ENCODE data around the gene RUNX1.

DNA sequence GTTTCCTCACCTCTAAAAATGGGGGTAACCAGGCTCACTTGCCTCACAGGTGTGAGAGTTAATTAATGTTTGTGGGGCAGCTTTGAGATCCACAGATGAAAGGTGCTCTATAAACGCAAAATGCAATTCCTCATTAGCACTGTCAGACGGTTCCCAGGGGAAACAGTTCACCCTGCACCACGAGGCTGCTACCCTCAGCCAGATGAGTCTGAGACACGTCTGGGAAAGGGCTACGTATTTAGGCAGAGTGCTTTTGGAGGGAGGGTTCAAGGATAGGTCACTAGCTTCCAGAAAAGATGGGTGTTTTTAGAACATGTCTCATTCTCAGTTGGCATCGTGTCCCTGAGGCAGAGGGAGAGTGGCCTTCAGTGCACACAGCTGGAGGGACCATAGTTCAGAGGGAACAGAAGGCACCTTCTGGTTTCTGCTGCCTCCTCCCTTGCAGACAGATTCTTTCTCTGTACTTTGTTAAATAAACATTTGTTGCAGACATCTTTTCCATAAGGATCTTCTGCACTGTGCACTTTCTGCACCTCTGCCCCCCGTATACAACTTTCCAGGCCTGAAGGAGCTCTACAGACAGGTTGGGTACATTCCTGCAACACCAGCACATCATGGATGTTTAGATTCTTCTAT is 240.4 kb downstream of the RUNX1 start:
- TF ChIP-seq, protein P1, sequence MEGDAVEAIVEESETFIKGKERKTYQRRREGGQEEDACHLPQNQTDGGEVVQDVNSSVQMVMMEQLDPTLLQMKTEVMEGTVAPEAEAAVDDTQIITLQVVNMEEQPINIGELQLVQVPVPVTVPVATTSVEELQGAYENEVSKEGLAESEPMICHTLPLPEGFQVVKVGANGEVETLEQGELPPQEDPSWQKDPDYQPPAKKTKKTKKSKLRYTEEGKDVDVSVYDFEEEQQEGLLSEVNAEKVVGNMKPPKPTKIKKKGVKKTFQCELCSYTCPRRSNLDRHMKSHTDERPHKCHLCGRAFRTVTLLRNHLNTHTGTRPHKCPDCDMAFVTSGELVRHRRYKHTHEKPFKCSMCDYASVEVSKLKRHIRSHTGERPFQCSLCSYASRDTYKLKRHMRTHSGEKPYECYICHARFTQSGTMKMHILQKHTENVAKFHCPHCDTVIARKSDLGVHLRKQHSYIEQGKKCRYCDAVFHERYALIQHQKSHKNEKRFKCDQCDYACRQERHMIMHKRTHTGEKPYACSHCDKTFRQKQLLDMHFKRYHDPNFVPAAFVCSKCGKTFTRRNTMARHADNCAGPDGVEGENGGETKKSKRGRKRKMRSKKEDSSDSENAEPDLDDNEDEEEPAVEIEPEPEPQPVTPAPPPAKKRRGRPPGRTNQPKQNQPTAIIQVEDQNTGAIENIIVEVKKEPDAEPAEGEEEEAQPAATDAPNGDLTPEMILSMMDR (conservative IDR thresholded peaks at IDR 0.05; ENCODE audit: low read depth, low read length): no peak
- no peak for TF ChIP-seq EZH2 (IDR thresholded peaks at IDR 0.05; ENCODE audit: low read length, unreplicated experiment)
